ENCODE data around the gene PNMA6E.

Gene PNMA6E

DNA sequence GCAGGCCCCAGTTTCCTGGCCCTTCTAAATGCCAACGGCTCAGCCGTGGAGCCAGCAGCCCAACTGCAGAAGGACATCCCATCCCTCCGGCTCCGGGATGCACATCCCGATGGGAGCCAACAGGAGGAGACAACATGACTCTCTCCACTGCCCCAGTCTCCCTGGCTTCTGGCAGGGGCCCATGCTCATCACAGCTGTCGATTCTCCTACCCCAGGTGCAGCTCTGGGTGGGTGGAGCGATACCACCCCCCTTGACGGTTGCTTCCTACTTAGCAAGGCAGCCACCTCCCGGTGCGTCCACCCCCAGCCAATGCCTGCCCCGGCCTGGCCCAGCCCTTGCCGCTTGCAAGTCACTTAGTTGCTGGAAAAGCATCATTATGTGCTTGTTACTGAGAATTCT is 47.7 kb downstream of the PNMA6E start:
- H3K4me1 Mint-ChIP-seq (ENCODE audit: low read depth in 2 of 2), result no peaks in the 10 kb centered on the region
- DNase-seq, result no peak
- no peak overlapping the region for H3K4me3 Mint-ChIP-seq
- H3K9me3 Mint-ChIP-seq, result no peaks in the 10 kb centered on the region
- no peaks in the 10 kb centered on the region for H3K27me3 Mint-ChIP-seq
- H3K36me3 Mint-ChIP-seq (ENCODE audit: insufficient read depth), result peaks cover 9% of the 10 kb centered on the region
- H3K27ac Mint-ChIP-seq, result no peak overlapping the region
- ATAC-seq (replicated peaks), result no peak

DNA sequence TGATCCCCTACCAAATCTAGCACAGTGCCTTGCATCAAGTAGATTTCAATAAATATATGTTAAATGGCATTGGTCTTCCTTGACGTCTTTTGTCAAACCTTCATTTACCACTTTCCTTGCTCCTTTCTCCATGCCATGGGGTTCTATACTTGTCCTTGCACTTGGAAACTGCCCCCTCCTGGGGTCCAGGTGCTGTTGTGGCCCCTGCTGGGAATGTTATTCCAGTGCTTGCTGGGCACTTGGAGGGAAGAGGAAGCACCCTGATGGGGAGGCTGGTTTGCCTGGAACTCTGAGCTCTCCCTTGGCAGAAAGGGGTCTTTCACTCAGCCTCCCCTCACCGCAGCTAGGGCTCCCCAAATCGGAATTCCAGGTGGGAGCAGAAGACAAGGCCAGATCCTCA is 48.3 kb downstream of the PNMA6E start:
- ATAC-seq (replicated peaks) (no peak), DNase-seq (no peak)
- no peaks in the 10 kb centered on the region for H3K4me1 Mint-ChIP-seq (ENCODE audit: low read depth in 2 of 2)
- H3K36me3 Mint-ChIP-seq (ENCODE audit: insufficient read depth), result peaks cover 13% of the 10 kb centered on the region
- no peak overlapping the region for H3K27ac Mint-ChIP-seq
- H3K9me3 Mint-ChIP-seq, result no peaks in the 10 kb centered on the region
- no peaks in the 10 kb centered on the region for H3K27me3 Mint-ChIP-seq
- H3K4me3 Mint-ChIP-seq, result no peak overlapping the region

DNA sequence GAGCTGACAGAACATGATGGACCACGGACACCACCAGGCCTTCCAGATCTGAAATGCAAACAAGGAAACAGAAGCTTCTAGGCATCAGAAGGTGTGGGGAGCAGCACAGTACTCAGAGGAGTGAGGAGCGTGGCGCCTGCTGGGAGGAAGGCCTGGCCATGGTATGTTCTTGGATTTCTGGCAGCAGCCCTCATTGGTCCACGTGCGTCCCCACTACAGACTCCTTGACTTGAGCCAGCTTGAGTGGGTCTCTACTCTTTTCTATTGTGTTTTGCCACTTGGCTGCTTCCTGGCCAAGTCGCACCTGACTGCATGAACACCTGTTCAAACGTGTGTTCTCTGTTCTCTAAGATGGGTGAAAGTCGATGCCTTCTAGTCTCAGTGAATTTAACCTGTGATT is 49.2 kb downstream of the PNMA6E start:
- Mint-ChIP-seq H3K36me3 (ENCODE audit: insufficient read depth) (peaks cover 17% of the 10 kb centered on the region), H3K4me3 (no peak overlapping the region), H3K4me1 (ENCODE audit: low read depth in 2 of 2) (no peaks in the 10 kb centered on the region), H3K9me3 (no peaks in the 10 kb centered on the region), H3K27ac (no peak overlapping the region), H3K27me3 (no peaks in the 10 kb centered on the region)
- ATAC-seq (replicated peaks) (no peak), DNase-seq (no peak)

- no peak for DNase-seq
- peaks cover 0 to 1% of the 10 kb centered on the region in 2 donors for H3K4me1 Mint-ChIP-seq (ENCODE audit: low read depth in 2 of 2)
- H3K4me3 Mint-ChIP-seq, result no peak overlapping the region
- peaks cover 35% of the 10 kb centered on the region for H3K36me3 Mint-ChIP-seq (ENCODE audit: insufficient read depth)
- no peak for ATAC-seq (replicated peaks)
- no peaks in the 10 kb centered on the region for H3K27me3 Mint-ChIP-seq
- no peaks in the 10 kb centered on the region for H3K9me3 Mint-ChIP-seq
- H3K27ac Mint-ChIP-seq, result no peak overlapping the region
Observed at GRCh38 chrX:153349952-153350351, 51.2 kb downstream of the PNMA6E start.

GRCh38 chrX:153348421-153348820 is 52.7 kb downstream of the PNMA6E start:
- ATAC-seq (replicated peaks) (no peak), DNase-seq (no peak)
- no peak overlapping the region for H3K4me3 Mint-ChIP-seq
- H3K36me3 Mint-ChIP-seq (ENCODE audit: insufficient read depth), result peaks cover 41% of the 10 kb centered on the region
- no peaks in the 10 kb centered on the region for H3K27me3 Mint-ChIP-seq
- H3K4me1 Mint-ChIP-seq (ENCODE audit: low read depth in 2 of 2), result peaks cover 5 to 8% of the 10 kb centered on the region in 2 donors
- H3K27ac Mint-ChIP-seq, result no peak overlapping the region
- H3K9me3 Mint-ChIP-seq, result no peaks in the 10 kb centered on the region

DNA sequence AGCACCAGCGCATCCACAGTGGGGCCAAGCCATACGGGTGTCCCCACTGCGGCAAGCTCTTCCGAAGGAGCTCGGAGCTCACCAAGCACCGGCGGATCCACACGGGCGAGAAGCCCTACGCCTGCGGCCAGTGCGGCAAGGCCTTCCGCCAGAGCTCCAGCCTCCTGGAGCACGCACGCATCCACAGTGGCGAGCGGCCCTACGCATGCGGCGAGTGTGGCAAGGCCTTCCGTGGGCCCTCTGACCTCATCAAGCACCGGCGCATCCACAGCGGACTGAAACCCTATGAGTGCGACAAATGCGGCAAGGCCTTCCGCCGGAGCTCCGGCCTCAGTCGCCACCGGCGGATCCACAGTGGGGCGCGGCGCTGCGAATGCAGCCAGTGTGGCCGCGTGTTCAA is 53.6 kb downstream of the PNMA6E start:
- Mint-ChIP-seq H3K27me3 (no peaks in the 10 kb centered on the region), H3K27ac (no peak overlapping the region), H3K4me3 (no peak overlapping the region), H3K36me3 (ENCODE audit: insufficient read depth) (peaks cover 41% of the 10 kb centered on the region), H3K4me1 (ENCODE audit: low read depth in 2 of 2) (peaks cover 8 to 13% of the 10 kb centered on the region in 2 donors), H3K9me3 (no peaks in the 10 kb centered on the region)
- DNase-seq (no peak), ATAC-seq (replicated peaks) (no peak)
